ENCODE measurements around the gene SIM2.

SIM2 gene

DNA sequence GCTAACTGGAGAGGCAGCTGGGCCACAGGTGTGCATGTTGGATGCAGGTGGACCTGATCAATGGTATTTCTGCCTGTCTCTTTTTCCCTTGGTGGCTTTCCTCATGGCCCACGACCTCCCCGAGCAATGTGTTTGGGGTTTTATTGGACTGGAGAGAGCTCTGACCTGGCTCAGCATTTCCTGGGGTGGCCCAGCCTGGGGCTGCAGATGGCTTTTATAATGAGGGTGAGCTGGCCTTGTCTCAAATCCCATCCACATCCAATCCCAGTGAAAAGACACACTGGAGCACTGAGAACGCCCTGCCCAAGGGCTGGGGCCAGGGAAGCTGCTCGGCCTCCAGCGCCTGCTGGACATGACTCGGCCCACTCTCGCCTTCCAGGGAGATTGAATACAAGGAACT is 44.1 kb downstream of the SIM2 start:
- no peak for DNase-seq

DNA sequence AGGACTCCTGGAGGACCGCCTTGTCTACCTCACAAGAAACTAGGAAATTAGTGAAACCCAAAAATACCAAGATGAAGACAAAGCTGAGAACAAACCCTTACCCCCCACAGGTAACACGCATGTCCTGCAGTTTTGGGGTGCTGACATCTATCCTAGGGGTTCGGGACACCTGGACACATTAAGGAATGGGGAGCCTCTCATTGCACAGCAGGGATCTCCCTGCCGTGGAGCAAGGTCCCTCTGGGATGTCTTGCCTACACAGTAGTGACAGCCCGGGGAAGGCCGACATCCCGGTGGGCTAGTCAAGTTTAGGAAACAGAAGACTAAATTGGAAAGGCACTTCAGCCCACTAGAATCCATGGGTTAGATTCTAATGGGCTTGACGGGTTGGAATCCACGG is 44.5 kb downstream of the SIM2 start:
- no peak for DNase-seq

DNA sequence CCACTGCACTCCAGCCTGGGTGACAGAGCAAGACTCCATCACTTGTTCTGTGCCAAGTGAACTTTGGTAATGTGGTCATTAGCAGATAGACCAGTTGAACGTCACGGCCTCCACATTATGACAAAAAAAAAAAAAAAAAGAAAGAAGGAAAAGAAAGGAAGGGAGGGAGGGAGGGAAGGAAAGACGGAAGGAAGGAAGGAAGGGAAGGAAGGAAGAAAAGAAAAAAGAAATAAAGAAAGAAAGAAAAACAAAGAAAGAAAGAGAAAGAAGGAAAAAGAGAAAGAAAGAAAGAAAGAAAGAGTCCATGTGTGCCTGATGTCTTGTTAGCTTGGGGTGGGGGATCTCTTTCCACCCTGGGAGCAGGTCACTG is 45.3 kb downstream of the SIM2 start:
- DNase-seq: no peak

DNA sequence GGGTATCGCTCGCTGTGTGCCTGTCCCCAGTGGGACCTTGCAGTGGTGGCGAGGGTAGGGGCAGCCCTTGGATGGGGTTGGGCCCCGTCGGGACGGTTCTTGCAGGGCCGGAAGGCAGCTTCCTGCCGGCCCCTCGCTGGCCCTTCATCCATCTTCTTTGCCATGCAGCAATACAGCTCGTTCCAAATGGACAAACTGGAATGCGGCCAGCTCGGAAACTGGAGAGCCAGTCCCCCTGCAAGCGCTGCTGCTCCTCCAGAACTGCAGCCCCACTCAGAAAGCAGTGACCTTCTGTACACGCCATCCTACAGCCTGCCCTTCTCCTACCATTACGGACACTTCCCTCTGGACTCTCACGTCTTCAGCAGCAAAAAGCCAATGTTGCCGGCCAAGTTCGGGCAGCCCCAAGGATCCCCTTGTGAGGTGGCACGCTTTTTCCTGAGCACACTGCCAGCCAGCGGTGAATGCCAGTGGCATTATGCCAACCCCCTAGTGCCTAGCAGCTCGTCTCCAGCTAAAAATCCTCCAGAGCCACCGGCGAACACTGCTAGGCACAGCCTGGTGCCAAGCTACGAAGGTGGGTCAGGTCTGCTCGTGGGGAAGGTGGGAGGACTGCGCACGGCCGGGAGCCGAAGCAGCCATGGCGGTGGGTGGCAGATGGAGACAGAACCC is 45.8 kb downstream of the SIM2 start:
- DNase-seq: no peak

DNA sequence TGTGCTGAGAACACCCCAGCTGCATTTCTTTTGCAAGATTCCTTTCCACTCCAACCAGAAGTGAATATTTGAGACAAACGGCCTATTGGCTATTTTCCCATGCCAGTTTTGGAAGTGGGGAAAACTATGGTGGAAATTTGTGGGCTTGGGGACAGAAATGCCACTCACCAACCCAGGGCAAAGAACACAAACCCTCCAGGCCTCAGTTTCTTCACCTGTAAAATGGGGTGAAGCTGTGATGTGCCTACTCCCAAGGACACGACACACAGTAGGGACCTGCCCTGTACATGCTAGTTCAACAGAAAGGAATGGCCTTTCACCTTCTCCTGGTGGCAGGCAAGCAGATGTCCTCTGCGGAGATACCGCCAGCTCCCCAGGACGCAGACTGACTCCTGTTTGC is 46.5 kb downstream of the SIM2 start:
- DNase-seq: no peak

DNA sequence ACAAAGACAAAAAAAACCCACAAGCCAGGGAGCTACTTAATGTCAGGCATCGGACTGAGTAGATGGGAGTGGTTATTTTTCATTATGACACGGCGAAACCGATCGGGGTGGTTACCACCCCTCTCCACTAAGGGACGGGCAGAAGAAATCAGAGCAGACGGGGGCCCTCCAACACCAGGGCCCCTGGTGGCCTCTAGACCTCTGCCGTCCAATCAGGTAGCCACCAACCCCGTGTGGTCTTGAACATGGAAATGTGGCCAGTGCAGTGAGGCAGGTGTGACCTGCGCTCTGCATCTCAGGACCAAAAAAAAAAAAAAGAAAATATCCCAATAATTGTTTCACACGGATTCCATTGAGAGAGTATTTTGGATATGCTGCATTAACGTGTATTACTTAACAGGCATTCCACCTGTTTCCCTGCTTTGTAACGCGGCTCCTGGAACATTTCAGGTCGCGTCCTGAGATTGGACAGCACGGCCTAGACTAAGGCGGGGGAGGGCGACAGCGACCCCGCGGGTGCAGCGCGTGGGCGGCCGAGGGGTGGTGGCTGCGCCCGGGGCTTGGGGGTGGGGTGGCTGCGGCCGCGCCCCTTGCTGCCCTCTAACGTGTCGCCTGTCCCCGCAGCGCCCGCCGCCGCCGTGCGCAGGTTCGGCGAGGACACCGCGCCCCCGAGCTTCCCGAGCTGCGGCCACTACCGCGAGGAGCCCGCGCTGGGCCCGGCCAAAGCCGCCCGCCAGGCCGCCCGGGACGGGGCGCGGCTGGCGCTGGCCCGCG is 48.3 kb downstream of the SIM2 start:
- no peak for DNase-seq

DNA sequence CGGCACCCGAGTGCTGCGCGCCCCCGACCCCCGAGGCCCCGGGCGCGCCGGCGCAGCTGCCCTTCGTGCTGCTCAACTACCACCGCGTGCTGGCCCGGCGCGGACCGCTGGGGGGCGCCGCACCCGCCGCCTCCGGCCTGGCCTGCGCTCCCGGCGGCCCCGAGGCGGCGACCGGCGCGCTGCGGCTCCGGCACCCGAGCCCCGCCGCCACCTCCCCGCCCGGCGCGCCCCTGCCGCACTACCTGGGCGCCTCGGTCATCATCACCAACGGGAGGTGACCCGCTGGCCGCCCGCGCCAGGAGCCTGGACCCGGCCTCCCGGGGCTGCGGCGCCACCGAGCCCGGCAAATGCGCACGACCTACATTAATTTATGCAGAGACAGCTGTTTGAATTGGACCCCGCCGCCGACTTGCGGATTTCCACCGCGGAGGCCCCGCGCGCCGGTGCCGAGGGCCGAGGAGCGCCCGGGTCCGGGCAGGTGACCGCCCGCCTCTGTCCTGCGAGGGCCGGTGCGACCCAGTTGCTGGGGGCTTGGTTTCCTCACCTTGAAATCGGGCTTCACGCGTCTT is 49.0 kb downstream of the SIM2 start:
- DNase-seq: peak; percentile 68

DNA sequence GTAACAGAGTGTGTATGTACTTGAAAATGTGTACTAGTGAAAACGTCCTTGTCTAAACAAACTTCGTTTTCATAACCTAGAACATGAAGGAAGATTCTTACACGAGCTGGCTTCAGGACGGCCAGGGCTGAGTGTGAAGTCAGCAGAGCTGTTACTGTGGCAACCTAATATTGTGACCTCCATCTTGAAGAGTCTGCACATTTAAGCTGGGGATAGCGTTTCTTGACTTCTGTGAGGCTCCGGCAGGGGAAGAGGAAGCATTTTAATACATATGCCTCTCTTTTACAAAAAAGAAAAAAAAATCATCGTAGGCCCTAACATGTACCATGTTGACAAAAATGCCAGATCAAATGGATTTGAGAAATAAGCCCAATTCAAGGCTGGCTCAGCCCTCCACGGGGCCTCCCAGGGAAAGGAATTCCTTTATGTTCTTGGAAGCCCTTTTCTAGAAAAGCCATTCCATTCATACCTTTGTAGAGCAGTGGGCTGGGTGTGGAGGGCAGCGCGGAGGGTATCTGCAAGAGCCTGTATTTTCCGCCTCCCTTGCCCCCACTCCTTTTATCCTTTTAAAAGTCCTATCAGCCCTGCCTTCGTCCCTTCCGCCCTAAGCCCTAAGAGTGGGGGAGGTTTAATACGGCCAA is 51.1 kb downstream of the SIM2 start:
- no peak for DNase-seq

DNA sequence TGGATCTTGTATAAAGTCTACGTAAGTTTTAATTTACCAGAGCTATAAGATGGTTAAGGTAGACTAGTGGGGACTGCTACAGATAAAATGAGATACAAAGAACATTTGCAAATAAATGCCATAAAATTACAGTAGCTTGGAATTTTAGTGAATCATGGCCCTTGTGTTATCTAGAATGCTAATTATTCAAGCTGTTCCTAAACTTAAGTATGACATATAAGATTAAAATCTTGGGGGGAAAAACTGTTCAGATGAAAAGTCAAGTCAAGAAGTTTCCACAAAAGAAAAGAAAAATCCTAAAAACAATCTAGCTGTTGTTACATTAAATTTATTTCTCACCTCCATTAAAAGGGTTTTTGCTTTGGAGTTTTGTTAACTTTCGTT is 51.7 kb downstream of the SIM2 start:
- DNase-seq: no peak

DNA sequence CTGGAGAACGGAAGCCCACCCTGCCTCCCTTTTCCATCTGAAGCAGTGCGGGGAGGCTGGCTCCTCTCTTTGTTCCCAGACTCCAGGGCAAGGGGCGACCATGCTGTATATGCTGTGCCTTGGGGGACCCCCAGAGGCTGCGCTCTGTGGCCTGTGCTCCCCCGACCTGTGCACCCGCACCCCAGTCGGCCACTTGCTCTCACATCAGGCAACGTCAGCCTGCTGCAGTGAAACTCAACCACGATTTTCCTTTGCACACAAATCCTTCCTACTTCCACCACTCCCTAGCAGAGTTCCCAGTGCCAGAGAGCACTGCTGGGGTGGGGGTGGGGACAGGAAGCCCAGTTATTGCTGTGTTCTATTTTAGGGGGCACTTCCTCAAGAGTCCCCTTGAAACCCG is 52.5 kb downstream of the SIM2 start:
- no peak for DNase-seq

DNA sequence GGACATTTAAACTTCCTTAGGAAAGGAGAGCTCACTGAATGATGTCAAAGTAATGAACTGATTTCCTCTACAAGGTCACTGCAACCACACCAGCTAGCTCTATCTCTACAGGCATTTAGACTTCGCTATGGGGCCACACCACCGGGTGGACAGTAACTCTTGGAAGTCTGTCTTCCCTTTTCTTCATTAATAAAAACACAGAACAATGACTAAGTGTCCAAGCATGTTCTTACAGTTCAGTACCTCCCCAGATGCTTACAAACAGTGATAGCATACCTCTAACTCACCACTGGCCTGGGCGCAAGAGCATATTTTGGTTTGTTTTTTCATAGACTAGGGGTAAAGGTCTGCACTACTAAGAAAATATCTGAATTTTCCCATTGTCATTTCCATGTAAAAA is 54.6 kb downstream of the SIM2 start:
- DNase-seq: no peak

DNA sequence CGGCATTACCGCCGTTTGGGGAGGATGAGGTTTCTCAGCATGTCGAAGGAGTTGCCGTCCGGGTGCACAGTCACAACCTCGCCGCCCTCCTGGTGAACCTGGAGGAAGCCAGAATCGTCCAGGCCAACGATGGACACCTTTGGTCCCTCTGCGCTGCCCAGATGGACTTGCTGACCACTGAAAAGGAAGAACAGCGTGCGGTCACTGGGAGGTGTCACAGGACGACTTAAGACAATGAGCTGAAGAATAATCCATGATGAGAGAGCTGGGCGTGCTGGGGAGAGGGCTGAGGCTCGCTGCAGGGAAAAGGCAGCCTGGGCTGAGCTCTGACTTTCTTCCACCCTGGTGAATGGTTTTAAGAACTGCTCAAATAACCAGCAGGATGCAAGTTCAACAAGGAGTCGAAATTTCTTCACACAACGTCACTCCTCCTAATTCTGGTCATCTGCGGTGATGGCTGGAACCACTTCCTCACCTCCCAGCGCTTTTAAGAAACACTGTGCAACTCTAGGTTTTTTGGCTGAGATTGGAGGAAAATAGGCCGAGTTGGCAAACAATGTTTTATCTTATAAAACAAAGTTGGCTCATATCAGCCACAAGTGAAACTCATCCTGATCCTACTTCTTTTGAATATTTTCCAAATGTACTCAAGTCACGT is 55.5 kb downstream of the SIM2 start:
- no peak for DNase-seq

DNA sequence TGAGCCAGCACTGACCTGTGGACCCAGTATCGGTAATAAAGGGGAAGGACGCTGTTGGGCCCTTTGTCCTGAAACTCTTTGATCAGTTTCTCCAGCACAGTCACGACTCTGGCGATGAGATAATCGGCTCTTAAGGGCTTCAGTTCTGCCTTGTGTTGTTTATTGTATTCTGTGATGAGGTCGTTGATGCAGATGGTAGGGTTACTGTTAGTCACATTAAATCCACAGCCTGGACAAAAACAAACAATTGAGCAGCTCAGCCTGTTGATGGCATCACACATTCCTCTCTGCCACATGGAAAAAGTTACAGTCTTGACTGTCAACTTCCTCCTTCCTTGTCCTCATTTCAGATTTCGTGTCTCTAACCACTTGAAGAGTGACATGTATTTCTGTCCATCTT is 57.6 kb downstream of the SIM2 start:
- DNase-seq: no peak

DNA sequence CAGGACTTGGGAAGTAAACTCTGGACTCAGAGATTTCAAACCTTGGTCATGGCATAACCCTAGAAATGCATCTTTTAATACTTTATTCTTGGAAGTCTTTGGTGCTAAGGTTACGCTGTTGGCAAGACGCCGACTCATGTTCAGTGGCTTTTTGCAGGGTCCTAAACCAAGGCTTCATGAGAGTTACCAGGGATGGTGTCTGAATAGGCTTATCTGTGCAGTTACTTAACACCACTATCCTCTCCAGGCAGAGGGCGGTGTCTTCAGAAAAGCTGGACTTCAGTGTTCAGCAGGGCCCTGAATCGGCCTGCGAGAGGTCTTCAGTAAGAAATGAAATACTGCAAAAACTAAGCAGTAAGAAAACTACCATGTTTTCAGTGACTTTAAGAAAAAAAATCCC is 58.3 kb downstream of the SIM2 start:
- DNase-seq: no peak

DNA sequence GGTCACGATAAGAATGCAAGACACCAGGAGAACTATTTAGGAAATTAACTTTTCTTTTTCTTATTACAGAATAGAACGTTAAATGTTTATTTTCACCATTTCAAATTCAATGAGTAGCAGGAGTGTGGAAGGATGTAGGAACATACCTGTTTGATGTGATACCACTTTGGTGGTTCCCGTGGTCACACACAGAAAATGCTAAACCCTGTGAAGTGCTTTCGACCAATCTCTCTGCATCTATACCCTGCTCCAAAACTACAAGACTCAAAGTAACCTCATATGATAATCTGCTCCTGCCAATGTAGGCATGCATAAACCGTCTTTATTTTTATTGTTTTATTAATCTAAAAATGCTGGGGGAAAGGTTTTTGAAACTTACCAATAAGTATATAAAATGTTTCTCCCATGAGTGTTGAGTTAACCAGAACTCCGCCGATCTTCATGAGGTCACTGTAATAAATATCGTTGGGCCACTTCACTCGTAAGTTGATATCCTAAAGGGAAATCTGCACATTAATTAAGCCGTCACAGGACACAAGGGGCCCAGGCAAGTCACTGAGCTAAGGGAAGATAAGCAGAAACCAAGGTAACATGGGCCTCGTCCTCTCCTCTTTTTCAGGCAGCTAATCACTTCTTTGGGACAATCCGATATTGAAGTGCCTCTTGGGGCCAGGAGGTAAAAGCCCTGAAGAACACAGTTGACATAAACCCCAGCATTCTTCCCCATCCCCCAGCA is 60.6 kb downstream of the SIM2 start:
- DNase-seq: no peak

DNA sequence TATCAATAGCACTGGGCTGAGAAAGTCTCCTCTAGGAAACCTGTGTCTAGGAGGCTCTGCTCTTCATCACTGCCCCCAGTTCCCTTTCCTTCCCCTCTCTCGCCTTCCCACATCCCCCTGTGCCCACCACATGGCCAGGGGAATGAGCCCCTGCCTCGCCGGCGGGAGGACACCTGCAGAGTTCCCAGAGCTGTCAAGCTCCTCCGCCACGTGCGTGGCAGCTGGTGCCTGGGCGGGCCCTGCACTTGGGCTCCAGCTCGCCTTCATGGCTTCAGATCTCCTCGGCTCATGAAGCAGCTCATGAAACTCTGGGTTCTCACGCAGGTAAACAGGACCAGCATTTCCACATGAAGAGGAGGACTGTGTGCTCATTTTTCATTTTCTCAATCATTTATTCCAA is 62.8 kb downstream of the SIM2 start:
- DNase-seq: no peak

DNA sequence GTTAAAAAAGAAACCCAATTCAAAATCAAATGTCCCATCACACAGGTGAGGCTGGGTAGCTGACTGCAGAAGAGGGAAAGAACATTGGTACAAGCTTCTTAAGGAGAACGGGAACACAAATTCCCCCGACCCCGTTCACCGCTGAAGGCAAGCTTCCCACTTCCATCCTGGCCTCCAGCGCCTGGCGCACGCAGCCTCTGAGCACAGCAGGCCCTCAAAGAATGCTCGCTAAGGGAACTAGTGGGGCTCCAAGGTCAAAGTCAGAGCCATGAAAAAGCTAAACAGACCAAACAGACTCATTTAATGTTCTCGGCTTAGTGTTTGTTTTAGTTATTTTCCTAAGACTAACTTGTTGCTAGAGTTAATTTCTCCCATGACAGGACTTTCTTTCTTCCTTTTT is 63.7 kb downstream of the SIM2 start:
- no peak for DNase-seq

DNA sequence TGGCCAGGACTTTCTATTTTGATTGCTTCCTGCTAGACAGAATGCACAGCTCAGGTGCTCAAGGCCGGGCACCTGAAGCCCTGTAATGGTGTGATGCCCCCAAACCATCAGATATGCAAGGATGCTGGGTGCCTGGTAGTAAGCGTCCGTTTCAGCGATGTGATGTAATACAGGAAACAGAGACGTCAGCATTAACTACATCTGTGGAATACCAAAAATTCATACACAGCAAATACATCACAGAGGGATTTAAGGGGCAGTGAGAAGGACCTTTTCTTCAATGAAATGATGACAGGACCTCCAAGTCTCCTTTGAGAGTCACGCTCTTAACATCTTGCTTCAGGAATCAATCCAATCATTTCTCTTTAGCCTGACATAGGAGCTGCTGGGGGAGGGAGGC is 64.4 kb downstream of the SIM2 start:
- no peak for DNase-seq

DNA sequence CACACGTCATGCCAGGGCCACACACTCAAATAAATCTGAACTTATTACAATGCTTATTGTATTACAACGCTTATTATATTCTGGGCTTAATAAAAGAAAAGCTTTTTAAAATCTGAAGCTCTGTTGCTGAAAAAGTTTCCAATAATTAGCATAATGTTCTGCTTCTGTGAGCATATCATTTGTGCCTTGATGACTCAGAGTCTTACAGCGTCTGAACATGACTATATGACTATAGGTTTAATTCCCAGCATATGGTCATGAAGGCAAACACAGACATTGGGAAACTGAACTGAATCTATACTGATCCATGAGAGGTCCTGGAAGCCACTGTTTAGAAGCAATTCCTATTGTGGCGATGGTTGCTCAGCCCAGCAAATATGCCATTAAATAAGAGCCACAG is 66.3 kb downstream of the SIM2 start:
- DNase-seq: no peak

DNA sequence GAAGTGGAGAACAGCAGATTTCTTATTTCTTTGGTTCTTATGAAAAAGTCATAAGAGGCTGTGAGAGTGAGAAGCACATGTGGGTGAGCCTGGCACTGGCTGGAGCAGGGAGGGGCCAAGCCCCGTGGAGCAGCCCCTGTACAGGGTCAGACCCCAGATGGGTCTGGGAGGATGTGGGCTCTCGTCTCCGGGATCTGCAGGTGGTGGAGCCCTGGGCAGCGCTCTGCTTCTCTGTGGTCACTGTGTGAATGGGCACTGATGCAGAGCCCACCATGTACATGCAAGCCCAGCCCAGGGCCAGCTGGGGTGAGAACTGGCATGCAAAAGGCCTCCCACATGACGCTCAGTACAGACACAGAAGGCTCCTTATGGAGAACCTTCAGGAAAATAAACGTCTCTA is 67.6 kb downstream of the SIM2 start:
- no peak for DNase-seq

DNA sequence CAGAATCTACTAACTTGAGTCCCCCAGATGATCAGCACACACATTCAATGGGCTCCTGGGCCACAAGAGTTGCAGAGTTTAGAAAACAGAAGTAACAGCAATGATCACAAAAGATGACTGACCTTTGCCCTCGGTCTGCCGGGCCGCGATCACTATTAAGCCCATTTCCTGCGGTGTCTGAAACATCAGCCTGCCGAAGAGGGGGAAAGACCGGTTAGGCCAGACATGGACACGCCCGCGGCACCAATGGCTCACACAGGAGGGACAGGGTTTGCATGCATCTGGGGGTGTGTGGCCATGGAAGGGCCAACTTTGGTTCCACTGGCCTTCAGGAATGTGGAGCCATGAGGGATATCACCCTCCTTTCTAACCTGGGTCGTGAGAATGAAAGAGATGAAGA is 68.2 kb downstream of the SIM2 start:
- no peak for DNase-seq

DNA sequence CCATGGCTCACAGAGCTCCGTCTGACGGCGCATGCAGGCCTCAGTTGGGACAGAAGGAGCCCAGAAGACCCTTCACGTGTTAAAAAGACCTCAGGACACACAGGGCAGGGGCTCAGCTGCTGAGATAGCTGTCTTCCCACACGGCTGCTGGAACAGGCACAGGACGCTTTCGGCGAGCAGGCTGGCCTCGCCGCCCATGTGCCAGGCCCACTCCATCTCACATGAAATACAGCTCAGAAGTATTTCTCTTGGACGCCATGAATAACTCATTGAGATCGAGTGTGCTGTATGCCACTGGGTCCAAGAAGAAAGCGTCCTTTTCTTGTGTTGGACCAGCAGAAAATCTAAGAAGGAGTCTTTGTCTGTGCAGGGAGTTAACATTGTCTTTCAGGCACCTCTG is 69.6 kb downstream of the SIM2 start:
- no peak for DNase-seq

All from right forelimb (tissue), 1 donor.